GM12864 (cell line): ENCODE measurements around the gene ENTPD6.

Experiments used
- DNase-seq: peaks from one replicate; pipeline ENCODE4 v3.0.0-alpha.2; 2011; ENCODE audit warnings: low read depth
- H3K4me3 ChIP-seq: 2 replicates; pipeline ENCODE4 v1.5.1; 2011; ENCODE audit warnings: mild to moderate bottlenecking, low read depth, low read length, control low read depth
- TF ChIP-seq, protein P1 (sequence below): IDR thresholded peaks from 2 replicates; pipeline ENCODE4 v1.5.1; 2011; ENCODE audit warnings: low read depth, mild to moderate bottlenecking, moderate library complexity, low read length, control low read depth, inconsistent platforms; ENCODE audit errors: missing control alignments

The ENTPD6 gene

GRCh38 chr20:25207960-25208534 is 12.5 kb downstream of the ENTPD6 start:
- H3K4me3 ChIP-seq = no peak overlapping the region
- TF ChIP-seq, protein P1, sequence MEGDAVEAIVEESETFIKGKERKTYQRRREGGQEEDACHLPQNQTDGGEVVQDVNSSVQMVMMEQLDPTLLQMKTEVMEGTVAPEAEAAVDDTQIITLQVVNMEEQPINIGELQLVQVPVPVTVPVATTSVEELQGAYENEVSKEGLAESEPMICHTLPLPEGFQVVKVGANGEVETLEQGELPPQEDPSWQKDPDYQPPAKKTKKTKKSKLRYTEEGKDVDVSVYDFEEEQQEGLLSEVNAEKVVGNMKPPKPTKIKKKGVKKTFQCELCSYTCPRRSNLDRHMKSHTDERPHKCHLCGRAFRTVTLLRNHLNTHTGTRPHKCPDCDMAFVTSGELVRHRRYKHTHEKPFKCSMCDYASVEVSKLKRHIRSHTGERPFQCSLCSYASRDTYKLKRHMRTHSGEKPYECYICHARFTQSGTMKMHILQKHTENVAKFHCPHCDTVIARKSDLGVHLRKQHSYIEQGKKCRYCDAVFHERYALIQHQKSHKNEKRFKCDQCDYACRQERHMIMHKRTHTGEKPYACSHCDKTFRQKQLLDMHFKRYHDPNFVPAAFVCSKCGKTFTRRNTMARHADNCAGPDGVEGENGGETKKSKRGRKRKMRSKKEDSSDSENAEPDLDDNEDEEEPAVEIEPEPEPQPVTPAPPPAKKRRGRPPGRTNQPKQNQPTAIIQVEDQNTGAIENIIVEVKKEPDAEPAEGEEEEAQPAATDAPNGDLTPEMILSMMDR = no peak
- no peak for DNase-seq

DNA sequence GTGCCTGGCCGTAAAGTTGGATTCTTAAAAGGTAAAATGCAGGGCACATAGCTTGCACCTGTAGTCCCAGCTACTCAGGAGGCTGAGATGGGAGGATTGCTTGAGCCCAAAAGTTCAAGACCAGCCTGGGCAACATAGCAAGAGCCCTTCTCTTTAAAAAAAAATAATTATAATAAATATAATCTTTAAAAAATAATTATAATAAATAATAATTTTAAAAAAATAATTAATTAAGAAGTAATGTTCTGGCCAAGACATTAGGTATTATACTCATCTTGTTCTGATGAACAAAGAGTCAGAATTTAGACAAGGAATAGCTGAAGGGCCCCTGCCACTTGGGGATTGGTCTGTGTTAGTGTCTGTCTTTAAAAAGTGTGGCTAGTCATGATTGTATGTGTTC is 13.9 kb downstream of the ENTPD6 start:
- TF ChIP-seq, protein P1 = no peak
- H3K4me3 ChIP-seq = no peak overlapping the region
- no peak for DNase-seq

- DNase-seq = no peak
- no peak overlapping the region for H3K4me3 ChIP-seq
- TF ChIP-seq, protein P1 = no peak
These were observed 14.4 kb downstream of the ENTPD6 start for GRCh38 chr20:25209911-25210310.

DNA sequence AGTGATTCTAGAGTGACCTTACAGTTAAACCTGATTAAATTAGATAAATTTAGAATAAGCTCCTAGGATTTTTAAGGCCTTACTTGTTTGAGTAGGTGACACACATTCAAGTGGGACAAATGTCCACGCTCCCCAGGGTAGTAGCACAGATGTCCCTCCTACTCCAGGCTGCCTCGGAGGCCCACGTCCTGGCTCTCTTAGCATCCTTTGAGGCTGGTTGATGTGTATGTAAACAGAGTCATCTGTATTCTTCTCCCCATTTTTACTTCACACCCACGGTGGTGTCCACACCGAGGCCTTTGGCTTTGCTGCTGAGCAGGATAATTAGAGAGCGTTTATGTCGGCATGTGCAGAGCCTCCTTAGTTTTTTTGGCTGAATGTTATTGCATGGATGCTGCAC is 15.8 kb downstream of the ENTPD6 start:
- no peak overlapping the region for H3K4me3 ChIP-seq
- TF ChIP-seq, protein P1 = no peak
- no peak for DNase-seq

DNA sequence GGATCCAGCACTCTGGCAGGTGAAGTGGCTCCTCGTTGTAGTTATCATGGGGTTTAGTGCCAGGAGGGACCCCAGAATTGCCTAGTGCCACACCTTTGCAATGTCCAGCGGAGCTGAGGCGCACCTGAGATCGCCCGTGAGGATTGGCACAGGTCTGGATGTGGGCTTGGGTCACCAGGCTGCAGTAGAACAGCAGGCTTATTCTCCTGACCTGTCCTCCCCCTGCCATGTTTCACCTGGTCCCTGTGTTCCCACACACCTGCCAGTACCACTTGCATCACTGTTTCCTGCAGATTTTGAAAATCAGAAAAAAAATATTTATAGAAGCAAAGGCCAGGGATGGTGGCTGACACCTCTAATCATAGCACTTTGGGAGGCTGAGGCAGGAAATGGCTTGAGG is 16.7 kb downstream of the ENTPD6 start:
- no peak for DNase-seq
- TF ChIP-seq, protein P1 = no peak
- no peak overlapping the region for H3K4me3 ChIP-seq

DNA sequence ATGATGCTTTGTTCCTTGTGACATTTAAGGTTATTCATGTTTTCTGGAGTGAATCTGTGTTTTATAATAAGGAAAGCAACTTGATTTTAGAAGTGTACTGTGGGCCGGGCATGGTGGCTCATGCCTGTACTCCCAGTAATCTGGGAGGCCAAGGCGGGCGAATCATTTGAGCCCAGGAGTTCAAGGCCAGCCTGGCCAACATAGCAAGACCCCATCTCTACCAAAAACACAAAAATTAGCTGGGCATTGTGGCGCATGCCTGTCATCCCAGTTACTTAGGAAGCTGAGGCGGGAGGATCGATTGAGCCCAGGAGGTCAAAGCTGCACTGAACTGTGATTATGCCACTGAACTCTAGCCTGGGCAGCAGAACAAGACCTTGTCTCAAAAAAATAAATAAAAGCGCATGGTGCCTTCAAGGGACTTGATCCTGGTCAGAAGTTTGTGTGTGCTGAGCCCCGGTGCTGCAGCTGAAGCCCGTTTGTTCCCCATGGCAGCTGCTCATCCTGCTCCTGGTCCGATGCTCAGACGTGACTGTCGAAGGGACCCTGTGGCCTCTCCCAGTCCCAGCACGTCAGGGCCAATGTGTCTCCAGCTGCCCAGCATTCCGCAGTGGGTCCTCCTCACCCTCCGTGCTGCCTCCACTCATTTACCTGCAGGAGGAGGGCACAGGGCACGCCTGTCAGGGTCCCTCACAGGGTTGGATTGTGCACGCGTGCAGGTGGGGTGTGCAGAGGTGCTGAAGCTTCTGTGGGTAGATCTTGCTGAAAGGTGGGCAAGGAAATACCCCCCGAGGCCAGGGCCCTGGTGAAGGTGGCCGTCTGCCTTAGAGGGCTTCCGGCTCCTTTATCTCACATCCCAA is 18.3 kb downstream of the ENTPD6 start:
- TF ChIP-seq, protein P1 = no peak
- H3K4me3 ChIP-seq = no peak overlapping the region
- no peak for DNase-seq
